ENCODE measurements around the gene EPB41L1.

EPB41L1 gene

GRCh38 chr20:36262440-36262839, 107.9 kb downstream of the EPB41L1 start:
- H3K4me3 ChIP-seq (ENCODE audit: low read depth, low read length) = no peak overlapping the region
- no peak for TF ChIP-seq CTCF (IDR thresholded peaks at IDR 0.05; ENCODE audit: borderline replicate concordance, insufficient read depth, low read depth, low read length)

- no peak for TF ChIP-seq CTCF (IDR thresholded peaks at IDR 0.05; ENCODE audit: borderline replicate concordance, insufficient read depth, low read depth, low read length)
- no peak overlapping the region for H3K4me3 ChIP-seq (ENCODE audit: low read depth, low read length)
Observed at GRCh38 chr20:36264426-36265246, 110.1 kb downstream of the EPB41L1 start.

GRCh38 chr20:36266189-36266588, 111.6 kb downstream of the EPB41L1 start:
- TF ChIP-seq CTCF (IDR thresholded peaks at IDR 0.05; ENCODE audit: borderline replicate concordance, insufficient read depth, low read depth, low read length) = no peak
- H3K4me3 ChIP-seq (ENCODE audit: low read depth, low read length) = no peak overlapping the region

GRCh38 chr20:36267605-36268381, 113.3 kb downstream of the EPB41L1 start:
- H3K4me3 ChIP-seq (ENCODE audit: low read depth, low read length) = no peak overlapping the region
- TF ChIP-seq CTCF (IDR thresholded peaks at IDR 0.05; ENCODE audit: borderline replicate concordance, insufficient read depth, low read depth, low read length) = no peak

GRCh38 chr20:36268440-36269342, 114.2 kb downstream of the EPB41L1 start:
- H3K4me3 ChIP-seq (ENCODE audit: low read depth, low read length) = no peak overlapping the region
- no peak for TF ChIP-seq CTCF (IDR thresholded peaks at IDR 0.05; ENCODE audit: borderline replicate concordance, insufficient read depth, low read depth, low read length)

GRCh38 chr20:36269507-36269906, 115.0 kb downstream of the EPB41L1 start:
- TF ChIP-seq CTCF (IDR thresholded peaks at IDR 0.05; ENCODE audit: borderline replicate concordance, insufficient read depth, low read depth, low read length) = no peak
- H3K4me3 ChIP-seq (ENCODE audit: low read depth, low read length) = no peak overlapping the region

All from GM12875 (cell line).